ENCODE results near the gene ZNF500. TPM values are rescaled to one million over a fixed set of nuclear protein-coding genes. Genes with fewer than 3 reads are reported as not detected.
"Not testable (repeated sequence)": the region's sequence is repeated elsewhere in the genome, so short reads cannot be mapped to it uniquely, and the experiment has no call there.

ZNF500 gene
- total RNA-seq, 1 experiment from 2014 or later = 29.2 TPM

DNA sequence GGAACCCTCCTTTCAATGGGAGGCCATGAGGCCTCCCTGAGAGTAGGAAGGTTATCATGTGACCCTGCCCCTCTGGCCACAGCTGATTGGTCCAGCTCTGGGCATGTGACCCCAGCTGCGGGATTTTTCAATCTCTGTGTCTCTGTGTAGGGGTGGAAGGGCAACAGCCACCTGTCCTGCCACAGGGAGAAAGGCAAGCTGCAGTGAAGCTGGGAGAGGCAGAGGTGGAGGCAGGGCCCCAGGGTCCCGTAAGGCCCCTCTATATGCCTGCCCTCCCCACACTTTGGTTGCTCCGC, 21.7 kb downstream of the ZNF500 start:
- H3K4me2 ChIP-seq = no peak overlapping the region

GRCh38 chr16:4744555-4745273, 22.2 kb downstream of the ZNF500 start:
- ChIA-PET POLR2A (ENCODE audit: unreplicated experiment) (interaction anchor here (0.8 kb wide), 1 partner anchor 107 kb away, joined by 14 read pairs; no protein-coding TSS in a partner anchor), CTCF (no interaction called here)
- no TSS peak for BruUV-seq (replicated peaks)

More for the DNA sequence above, 21.7 kb downstream of the ZNF500 start:
- ChIA-PET POLR2A (ENCODE audit: unreplicated experiment) (no interaction called here), CTCF (interaction anchor here (0.5 kb wide), 1 partner anchor 44 kb away, joined by 4 read pairs; no protein-coding TSS in a partner anchor)
- Histone ChIP-seq H3K4me3 (no peak overlapping the region), H3K9me2 (ENCODE audit: insufficient read depth) (no peaks in the 10 kb centered on the region), H3K79me2 (ENCODE audit: low read depth) (no peaks in the 10 kb centered on the region), H3K4me1 (replicated peaks; ENCODE audit: insufficient read depth) (no peaks in the 10 kb centered on the region), H4K20me1 (ENCODE audit: insufficient read depth) (no peaks in the 10 kb centered on the region), H3K27me3 (ENCODE audit: insufficient read depth, low read depth) (no peaks in the 10 kb centered on the region), H3K36me3 (ENCODE audit: low read depth) (no peaks in the 10 kb centered on the region), H3F3A (ENCODE audit: insufficient read depth, low read depth) (peaks cover 3% of the 10 kb centered on the region; the same call in 1 of the 2 replicates), H2AFZ (no peak overlapping the region), H3K9me3 (ENCODE audit: insufficient read depth, low read depth) (no peaks in the 10 kb centered on the region), H3K27ac (no peak overlapping the region)
- intact Hi-C loops (cut with micrococcal nuclease; ENCODE audit: unreplicated experiment) = no loop called here
- BruUV-seq (replicated peaks) = no TSS peak
- no peak for TF ChIP-seq CTCF (conservative IDR thresholded peaks at IDR 0.05)
- TF ChIP-seq EZH2 (IDR thresholded peaks at IDR 0.05; ENCODE audit: low read depth) = no peak
- no peak for DNase-seq

DNA sequence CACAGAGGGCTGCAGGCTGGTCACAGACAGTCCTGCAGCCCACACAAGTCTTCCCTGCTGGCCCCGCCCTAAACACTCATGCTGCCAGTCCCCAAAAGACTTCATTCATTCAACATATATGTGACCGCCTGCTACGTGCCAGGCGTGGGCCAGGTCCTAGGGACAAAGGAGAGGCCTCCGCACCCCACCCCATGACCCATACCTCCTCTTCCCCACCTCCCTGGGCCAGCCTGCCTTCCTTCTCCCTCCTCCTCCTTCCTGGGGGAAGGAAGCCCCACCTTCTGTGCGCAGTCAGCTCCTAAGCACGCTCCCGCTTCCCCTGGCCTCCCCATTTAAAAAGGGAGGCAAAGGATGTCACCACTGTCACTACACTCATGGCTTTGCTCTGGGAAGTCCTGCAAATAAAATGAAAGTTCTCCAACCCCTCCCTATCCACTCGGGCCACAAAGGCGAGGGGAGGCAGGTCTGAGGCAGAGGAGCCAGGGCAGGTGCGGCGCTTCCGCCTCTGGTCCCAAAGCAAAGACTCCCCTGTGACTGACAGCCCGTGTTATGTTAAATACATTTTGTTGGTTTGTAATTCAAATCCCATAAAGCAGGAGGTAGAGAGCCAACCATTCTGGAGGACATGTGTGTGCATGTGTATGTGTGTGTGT, 23.6 kb downstream of the ZNF500 start:
- ChIA-PET POLR2A (ENCODE audit: unreplicated experiment) (interaction anchor here (0.8 kb wide), 1 partner anchor 105 kb away, joined by 14 read pairs; no protein-coding TSS in a partner anchor), CTCF (no interaction called here)
- Histone ChIP-seq H3K79me2 (ENCODE audit: low read depth) (no peaks in the 10 kb centered on the region), H4K20me1 (ENCODE audit: insufficient read depth) (no peaks in the 10 kb centered on the region), H3K9me2 (ENCODE audit: insufficient read depth) (no peaks in the 10 kb centered on the region), H3K36me3 (ENCODE audit: low read depth) (no peaks in the 10 kb centered on the region), H3K9me3 (ENCODE audit: insufficient read depth, low read depth) (no peaks in the 10 kb centered on the region), H3K27ac (no peak overlapping the region), H2AFZ (no peak overlapping the region), H3K4me2 (no peak overlapping the region), H3K4me3 (no peak overlapping the region), H3F3A (ENCODE audit: insufficient read depth, low read depth) (peaks cover 3% of the 10 kb centered on the region; the same call in 1 of the 2 replicates), H3K4me1 (replicated peaks; ENCODE audit: insufficient read depth) (no peaks in the 10 kb centered on the region), H3K27me3 (ENCODE audit: insufficient read depth, low read depth) (no peaks in the 10 kb centered on the region)
- DNase-seq = no peak
- BruUV-seq (replicated peaks) = no TSS peak
- no peak for TF ChIP-seq CTCF (conservative IDR thresholded peaks at IDR 0.05)
- no peak for TF ChIP-seq EZH2 (IDR thresholded peaks at IDR 0.05; ENCODE audit: low read depth)
- intact Hi-C loops (cut with micrococcal nuclease; ENCODE audit: unreplicated experiment) = no loop called here

More at GRCh38 chr16:4744555-4745273, 22.2 kb downstream of the ZNF500 start:
- no peak for TF ChIP-seq CTCF (conservative IDR thresholded peaks at IDR 0.05)
- no peak for TF ChIP-seq EZH2 (IDR thresholded peaks at IDR 0.05; ENCODE audit: low read depth)
- Histone ChIP-seq H3F3A (ENCODE audit: insufficient read depth, low read depth) (peaks cover 3% of the 10 kb centered on the region; the same call in 1 of the 2 replicates), H3K4me1 (replicated peaks; ENCODE audit: insufficient read depth) (no peaks in the 10 kb centered on the region), H3K9me2 (ENCODE audit: insufficient read depth) (no peaks in the 10 kb centered on the region), H3K4me2 (no peak overlapping the region), H3K27me3 (ENCODE audit: insufficient read depth, low read depth) (no peaks in the 10 kb centered on the region), H2AFZ (no peak overlapping the region), H3K9me3 (ENCODE audit: insufficient read depth, low read depth) (no peaks in the 10 kb centered on the region), H3K36me3 (ENCODE audit: low read depth) (no peaks in the 10 kb centered on the region), H3K79me2 (ENCODE audit: low read depth) (no peaks in the 10 kb centered on the region), H4K20me1 (ENCODE audit: insufficient read depth) (no peaks in the 10 kb centered on the region), H3K4me3 (no peak overlapping the region), H3K27ac (no peak overlapping the region)
- DNase-seq = no peak
- intact Hi-C loops (cut with micrococcal nuclease; ENCODE audit: unreplicated experiment) = no loop called here

DNA sequence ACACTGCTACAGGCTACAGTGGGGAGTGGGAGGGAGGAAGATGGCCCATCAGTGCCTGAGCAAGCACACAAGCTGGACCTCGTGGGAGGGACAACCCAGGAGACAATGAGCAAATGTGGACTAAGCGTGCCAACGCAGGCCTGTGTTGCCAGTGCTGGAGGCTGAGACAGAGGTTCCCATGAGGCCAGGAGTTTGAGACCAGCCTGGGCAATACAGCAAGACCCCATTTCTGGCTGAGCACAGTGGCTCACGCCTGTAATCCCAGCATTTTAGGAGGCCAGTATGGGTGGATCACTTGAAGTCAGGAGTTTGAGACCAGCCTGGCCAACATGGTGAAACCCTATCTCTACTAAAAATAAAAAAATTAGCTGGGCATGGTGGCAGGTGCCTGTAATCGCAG, 28.6 kb downstream of the ZNF500 start:
- H3K36me3 ChIP-seq (ENCODE audit: low read depth); H3K27me3 ChIP-seq (ENCODE audit: insufficient read depth, low read depth); CTCF ChIA-PET; H3K9me3 ChIP-seq (ENCODE audit: insufficient read depth, low read depth); H3K4me2 ChIP-seq; H3K79me2 ChIP-seq (ENCODE audit: low read depth); H3K4me1 ChIP-seq (replicated peaks; ENCODE audit: insufficient read depth); H3K4me3 ChIP-seq; H3K9me2 ChIP-seq (ENCODE audit: insufficient read depth); H3K27ac ChIP-seq; H4K20me1 ChIP-seq (ENCODE audit: insufficient read depth); POLR2A ChIA-PET (ENCODE audit: unreplicated experiment); H2AFZ ChIP-seq; intact Hi-C loops (cut with micrococcal nuclease; ENCODE audit: unreplicated experiment); BruUV-seq (replicated peaks); DNase-seq: not testable (repeated sequence)
- H3F3A ChIP-seq (ENCODE audit: insufficient read depth, low read depth) = peaks cover 18% of the 10 kb centered on the region
